IPS-20b (cell line): ENCODE data around the gene SLC12A4.

Experiments used
- H3K27ac ChIP-seq: one replicate; pipeline ENCODE4 v1.5.1; 2013; ENCODE audit warnings: low read length
- H3K27me3 ChIP-seq: 2 replicates; pipeline ENCODE4 v1.6.1; 2013; ENCODE audit warnings: mild to moderate bottlenecking, low read length, inconsistent platforms; ENCODE audit not compliant: insufficient read depth
- H3K36me3 ChIP-seq: 2 replicates; pipeline ENCODE4 v1.6.1; 2013; ENCODE audit warnings: low read depth, mild to moderate bottlenecking, inconsistent platforms, low read length, moderate library complexity; ENCODE audit not compliant: insufficient read depth
- H3K4me1 ChIP-seq: 2 replicates; pipeline ENCODE4 v1.6.1; 2013; ENCODE audit warnings: mild to moderate bottlenecking, control low read depth, inconsistent platforms, low read length, moderate library complexity; ENCODE audit not compliant: insufficient read depth
- H3K4me3 ChIP-seq: 2 replicates; pipeline ENCODE4 v1.5.1; 2013; ENCODE audit warnings: mild to moderate bottlenecking, low read length, inconsistent platforms
- H3K9ac ChIP-seq: 2 replicates; pipeline ENCODE4 v1.6.1; 2013; ENCODE audit warnings: low read depth, mild to moderate bottlenecking, inconsistent platforms, low read length, moderate library complexity
- H3K9me3 ChIP-seq: 2 replicates; pipeline ENCODE4 v1.6.1; 2013; ENCODE audit warnings: mild to moderate bottlenecking, low read depth, low read length, inconsistent platforms; ENCODE audit not compliant: insufficient read depth

SLC12A4 gene

GRCh38 chr16:67936124-67936879, 32.1 kb downstream of the SLC12A4 start, which contains the start of gene PSMB10:
Gene PSMB10 (minus strand): TSS chr16:67936850. CDS start chr16:67936749, 101 bp downstream.
- peak within 1 kb of the TSS; percentile 69 for H3K27ac ChIP-seq
- no peaks in the 10 kb centered on the region for H3K27me3 ChIP-seq
- H3K4me3 ChIP-seq = peak within 1 kb of the TSS; percentile 89
- no peaks in the 10 kb centered on the region; the same call in 1 of the 2 replicates for H3K36me3 ChIP-seq
- 0 out of 2 replicates have a peak, but pooled peaks cover 6% of the 10 kb centered on the region for H3K4me1 ChIP-seq
- no peaks in the 10 kb centered on the region for H3K9me3 ChIP-seq
- peak within 1 kb of the TSS; percentile 95 for H3K9ac ChIP-seq

DNA sequence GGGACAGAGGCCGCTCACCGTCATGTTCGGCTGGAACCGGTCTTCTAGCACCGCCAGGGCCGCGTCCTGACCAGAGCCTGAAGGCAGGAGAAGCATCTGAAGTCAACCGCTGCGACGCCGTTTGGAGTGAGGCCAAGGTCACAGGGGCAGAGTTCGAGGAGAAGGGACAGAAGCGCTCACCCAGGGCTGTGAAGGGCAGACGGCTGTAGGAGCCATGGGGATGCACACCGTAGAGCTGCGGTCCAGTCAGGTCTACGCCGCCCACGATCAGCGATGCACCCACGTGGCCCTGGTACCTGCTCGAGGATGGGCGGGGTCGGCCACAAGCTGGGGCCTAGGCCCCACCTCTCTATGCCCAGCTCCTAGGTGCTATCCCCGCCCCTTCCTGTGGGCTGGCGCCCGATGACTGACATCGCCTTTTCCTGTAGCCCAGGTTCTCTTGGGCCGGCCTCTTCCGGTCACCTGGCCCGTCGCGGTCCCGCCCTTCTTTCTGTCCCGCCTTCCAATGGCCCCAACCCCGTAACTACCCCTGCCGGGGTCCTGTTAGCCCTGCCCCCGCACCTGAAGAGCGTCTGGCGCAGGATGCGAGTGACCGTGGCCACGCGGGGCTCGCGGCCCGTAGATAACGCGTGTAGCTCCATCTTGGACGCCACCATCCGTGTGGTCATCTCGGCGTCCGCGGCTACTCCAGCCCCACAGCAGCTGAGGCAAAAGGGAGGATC, 32.9 kb downstream of the SLC12A4 start:
- H3K36me3 ChIP-seq = peaks cover under 1% of the 10 kb centered on the region; the same call in 1 of the 2 replicates
- H3K27ac ChIP-seq = peak overlapping the region; percentile 69
- peak overlapping the region; percentile 89 for H3K4me3 ChIP-seq
- 0 out of 2 replicates have a peak, but pooled peaks cover 6% of the 10 kb centered on the region for H3K4me1 ChIP-seq
- H3K9ac ChIP-seq = peak overlapping the region; percentile 95
- H3K9me3 ChIP-seq = no peaks in the 10 kb centered on the region
- no peaks in the 10 kb centered on the region for H3K27me3 ChIP-seq

DNA sequence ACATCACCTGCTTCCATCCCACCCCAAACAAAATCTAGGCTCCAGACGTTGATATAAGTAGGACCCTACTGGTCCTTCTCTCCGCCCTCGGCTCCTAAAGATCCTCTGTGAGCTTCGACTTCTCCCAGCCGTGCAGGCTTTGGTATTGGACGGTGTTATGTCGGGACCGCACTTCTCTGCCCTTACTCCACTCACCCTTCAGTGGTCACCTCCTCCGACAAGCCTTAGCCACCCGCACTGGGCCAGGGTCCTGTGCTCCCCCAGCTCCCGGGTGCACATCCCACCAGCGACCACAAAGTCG, 33.4 kb downstream of the SLC12A4 start:
- Histone ChIP-seq H3K27me3 (no peaks in the 10 kb centered on the region), H3K4me1 (0 out of 2 replicates have a peak, but pooled peaks cover 6% of the 10 kb centered on the region), H3K9me3 (no peaks in the 10 kb centered on the region), H3K27ac (no peak overlapping the region), H3K36me3 (0 out of 2 replicates have a peak, but pooled peaks cover 4% of the 10 kb centered on the region), H3K4me3 (peak overlapping the region; percentile 89), H3K9ac (peak overlapping the region; percentile 81)

DNA sequence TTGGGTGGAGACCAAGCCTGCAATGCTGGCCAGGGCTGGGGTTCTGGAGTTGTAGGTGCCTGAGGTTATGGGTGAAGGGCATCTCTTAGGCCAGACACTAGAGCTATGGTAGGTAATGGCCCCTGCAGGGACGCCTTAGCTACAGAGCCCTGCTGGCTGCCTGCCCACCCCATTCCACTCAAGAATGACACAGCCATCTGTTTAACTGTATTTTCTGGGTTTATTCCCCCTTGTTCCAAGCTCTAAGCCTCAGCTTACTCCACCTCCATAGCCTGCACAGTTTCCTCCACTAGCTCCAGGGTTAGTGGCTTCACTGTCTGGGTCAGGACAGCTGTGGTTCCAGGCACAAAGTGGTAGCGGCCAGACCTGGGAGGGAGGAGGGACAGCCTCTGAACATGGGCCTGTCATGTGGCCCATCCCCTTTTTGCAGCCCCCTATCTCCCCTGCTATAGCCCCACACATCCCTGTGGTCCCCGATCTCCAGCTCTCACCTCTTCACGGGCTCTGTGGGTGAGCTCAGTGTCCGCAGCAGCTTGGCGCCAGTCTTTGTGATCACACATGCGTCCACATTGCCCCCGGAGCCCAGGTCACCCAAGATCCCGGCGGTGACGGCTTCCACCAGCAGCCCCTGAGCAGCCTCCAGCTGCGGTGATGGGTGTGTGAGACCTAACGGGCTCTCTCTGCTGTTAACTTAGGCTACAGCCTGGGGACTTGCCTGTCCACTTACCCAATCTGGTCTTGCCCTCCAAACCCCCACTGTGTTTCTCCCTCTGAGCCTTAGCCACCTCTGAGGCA, 33.9 kb downstream of the SLC12A4 start:
- Histone ChIP-seq H3K9ac (peak overlapping the region; percentile 81), H3K27me3 (no peaks in the 10 kb centered on the region), H3K27ac (no peak overlapping the region), H3K4me1 (0 out of 2 replicates have a peak, but pooled peaks cover 6% of the 10 kb centered on the region), H3K36me3 (peaks cover 10% of the 10 kb centered on the region; the same call in 1 of the 2 replicates), H3K9me3 (no peaks in the 10 kb centered on the region), H3K4me3 (peak overlapping the region; percentile 89)

GRCh38 chr16:67933805-67934204, 34.6 kb downstream of the SLC12A4 start:
- no peaks in the 10 kb centered on the region for H3K9me3 ChIP-seq
- no peak overlapping the region for H3K4me3 ChIP-seq
- H3K36me3 ChIP-seq = peaks cover 17% of the 10 kb centered on the region; the same call in 1 of the 2 replicates
- H3K27me3 ChIP-seq = no peaks in the 10 kb centered on the region
- H3K4me1 ChIP-seq = 0 out of 2 replicates have a peak, but pooled peaks cover 6% of the 10 kb centered on the region
- no peak overlapping the region for H3K9ac ChIP-seq
- no peak overlapping the region for H3K27ac ChIP-seq

DNA sequence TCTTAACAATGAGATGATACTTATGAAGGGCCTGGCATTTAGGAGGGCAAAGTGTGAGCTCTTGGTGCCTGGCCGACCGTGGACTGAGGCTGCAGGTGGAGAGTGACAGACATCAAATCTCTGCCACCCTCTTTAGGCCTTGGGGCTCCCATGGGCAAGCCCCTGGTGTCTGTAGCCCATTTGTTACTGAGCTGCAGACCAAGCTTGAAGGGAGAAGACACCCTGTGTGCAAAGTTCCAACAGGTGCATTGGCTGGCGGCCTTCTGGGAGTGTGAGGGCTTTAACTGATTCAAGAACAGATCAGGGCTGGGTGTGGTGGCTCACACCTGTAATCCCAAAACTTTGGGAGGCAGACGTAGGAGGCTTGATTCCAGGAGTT, 36.0 kb downstream of the SLC12A4 start:
- H3K4me1 ChIP-seq = 0 out of 2 replicates have a peak, but pooled peaks cover 6% of the 10 kb centered on the region
- no peak overlapping the region for H3K27ac ChIP-seq
- no peak overlapping the region for H3K4me3 ChIP-seq
- no peaks in the 10 kb centered on the region for H3K9me3 ChIP-seq
- H3K27me3 ChIP-seq = no peaks in the 10 kb centered on the region
- no peak overlapping the region for H3K9ac ChIP-seq
- H3K36me3 ChIP-seq = peaks cover 23% of the 10 kb centered on the region

GRCh38 chr16:67931712-67932461, 36.5 kb downstream of the SLC12A4 start, which contains the start of gene CTRL:
Gene CTRL (minus strand): TSS chr16:67931862. CDS start chr16:67931852, 10 bp downstream.
- Histone ChIP-seq H3K27me3 (no peaks in the 10 kb centered on the region), H3K9ac (no peak within 1 kb of the TSS), H3K27ac (no peak within 1 kb of the TSS), H3K36me3 (peaks cover 23% of the 10 kb centered on the region), H3K4me3 (no peak within 1 kb of the TSS), H3K4me1 (0 out of 2 replicates have a peak, but pooled peaks cover 3% of the 10 kb centered on the region), H3K9me3 (no peaks in the 10 kb centered on the region)

GRCh38 chr16:67930678-67931211, 37.7 kb downstream of the SLC12A4 start:
- Histone ChIP-seq H3K4me1 (peaks cover 8% of the 10 kb centered on the region), H3K9me3 (no peaks in the 10 kb centered on the region), H3K36me3 (peaks cover 23% of the 10 kb centered on the region), H3K27ac (no peak overlapping the region), H3K9ac (no peak overlapping the region), H3K4me3 (no peak overlapping the region), H3K27me3 (no peaks in the 10 kb centered on the region)

- H3K27ac ChIP-seq = no peak overlapping the region
- H3K9ac ChIP-seq = no peak overlapping the region
- peaks cover 8% of the 10 kb centered on the region for H3K4me1 ChIP-seq
- H3K9me3 ChIP-seq = no peaks in the 10 kb centered on the region
- no peak overlapping the region for H3K4me3 ChIP-seq
- no peaks in the 10 kb centered on the region for H3K27me3 ChIP-seq
- H3K36me3 ChIP-seq = peaks cover 23% of the 10 kb centered on the region
Measured at GRCh38 chr16:67930191-67930590, 38.2 kb downstream of the SLC12A4 start.

DNA sequence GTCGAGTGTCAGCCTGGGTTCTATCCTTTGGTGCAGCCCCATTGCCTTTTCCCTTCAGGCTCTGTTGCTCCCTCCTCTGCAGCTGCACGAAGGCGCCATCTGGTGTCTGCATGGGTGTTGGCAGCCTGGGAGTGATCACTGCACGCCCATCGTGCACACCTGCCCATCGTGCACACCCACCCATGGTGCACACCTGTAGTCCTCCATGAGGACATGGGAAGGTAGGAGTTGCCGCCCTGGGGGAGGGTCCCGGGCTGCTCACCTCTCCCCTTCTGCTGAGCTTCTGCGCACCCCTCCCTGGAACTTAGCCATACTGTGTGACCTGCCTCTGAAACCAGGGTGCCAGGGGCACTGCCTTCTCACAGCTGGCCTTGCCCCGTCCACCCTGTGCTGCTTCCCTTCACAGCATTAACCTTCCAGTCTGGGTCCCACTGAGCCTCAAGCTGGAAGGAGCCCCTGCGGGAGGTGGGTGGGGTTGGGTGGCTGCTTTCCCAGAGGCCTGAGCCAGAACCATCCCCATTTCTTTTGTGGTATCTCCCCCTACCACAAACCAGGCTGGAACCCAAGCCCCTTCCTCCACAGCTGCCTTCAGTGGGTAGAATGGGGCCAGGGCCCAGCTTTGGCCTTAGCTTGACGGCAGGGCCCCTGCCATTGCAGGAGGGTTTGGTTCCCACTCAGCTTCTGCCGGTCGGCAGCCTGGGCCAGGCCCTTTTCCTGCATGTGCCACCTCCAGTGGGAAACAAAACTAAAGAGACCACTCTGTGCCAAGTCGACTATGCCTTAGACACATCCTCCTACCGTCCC, 39.7 kb downstream of the SLC12A4 start:
- Histone ChIP-seq H3K4me3 (no peak overlapping the region), H3K4me1 (peaks cover 5% of the 10 kb centered on the region), H3K9ac (no peak overlapping the region), H3K9me3 (no peaks in the 10 kb centered on the region), H3K36me3 (peaks cover 23% of the 10 kb centered on the region), H3K27me3 (no peaks in the 10 kb centered on the region), H3K27ac (no peak overlapping the region)
